GM18499 (cell line): ENCODE results near the gene CACUL1.
"Not testable (repeated sequence)": the region's sequence is repeated elsewhere in the genome, so short reads cannot be mapped to it uniquely, and the experiment has no call there.

Experiments used
- ATAC-seq: cut with Tn5 transposase; IDR thresholded peaks from one replicate; pipeline ENCODE4 v1.9.1; 2021; ENCODE audit warnings: moderate number of reproducible peaks; ENCODE audit not compliant: insufficient read depth, unreplicated experiment

Gene CACUL1

GRCh38 chr10:118769898-118770600, 15.3 kb upstream of the CACUL1 start:
- ATAC-seq, result no peak

- no peak for ATAC-seq
These were observed 13.5 kb upstream of the CACUL1 start for GRCh38 chr10:118768041-118768919.

DNA sequence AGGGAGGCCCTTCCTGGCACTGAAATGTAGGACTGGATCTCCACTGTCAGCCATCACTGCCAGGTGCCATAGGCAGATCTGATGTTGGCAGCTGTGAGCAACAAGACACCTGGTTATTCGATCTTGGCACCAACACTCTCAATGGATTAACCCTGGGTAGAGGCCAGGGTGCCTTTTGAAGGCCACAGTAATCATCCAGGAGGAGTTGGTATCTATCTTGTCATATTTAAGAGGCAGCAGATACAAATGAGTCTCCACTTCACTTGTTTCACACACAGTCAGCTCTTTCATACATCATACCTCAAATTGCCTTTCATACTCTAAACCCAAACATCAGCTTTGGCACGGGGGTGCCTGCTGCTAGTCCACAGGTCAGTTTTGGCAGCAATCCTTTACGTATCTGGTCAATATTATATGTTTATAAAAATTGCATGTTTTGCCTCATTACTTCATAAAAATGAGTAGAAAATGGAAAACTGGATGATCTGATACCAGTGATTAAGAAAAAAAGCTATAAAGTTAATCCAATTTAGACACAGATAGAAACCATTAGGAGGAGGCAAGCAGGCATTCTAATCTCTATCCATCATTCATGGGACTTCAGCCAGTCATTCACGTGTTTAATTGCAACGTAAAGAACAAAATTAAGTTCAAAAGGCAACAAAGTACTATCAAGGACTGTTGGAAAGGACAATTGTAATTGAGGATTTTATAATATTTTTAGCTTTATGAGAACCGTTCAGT, 12.7 kb upstream of the CACUL1 start:
- ATAC-seq, result no peak

GRCh38 chr10:118764195-118764594, 9.4 kb upstream of the CACUL1 start:
- ATAC-seq, result no peak

DNA sequence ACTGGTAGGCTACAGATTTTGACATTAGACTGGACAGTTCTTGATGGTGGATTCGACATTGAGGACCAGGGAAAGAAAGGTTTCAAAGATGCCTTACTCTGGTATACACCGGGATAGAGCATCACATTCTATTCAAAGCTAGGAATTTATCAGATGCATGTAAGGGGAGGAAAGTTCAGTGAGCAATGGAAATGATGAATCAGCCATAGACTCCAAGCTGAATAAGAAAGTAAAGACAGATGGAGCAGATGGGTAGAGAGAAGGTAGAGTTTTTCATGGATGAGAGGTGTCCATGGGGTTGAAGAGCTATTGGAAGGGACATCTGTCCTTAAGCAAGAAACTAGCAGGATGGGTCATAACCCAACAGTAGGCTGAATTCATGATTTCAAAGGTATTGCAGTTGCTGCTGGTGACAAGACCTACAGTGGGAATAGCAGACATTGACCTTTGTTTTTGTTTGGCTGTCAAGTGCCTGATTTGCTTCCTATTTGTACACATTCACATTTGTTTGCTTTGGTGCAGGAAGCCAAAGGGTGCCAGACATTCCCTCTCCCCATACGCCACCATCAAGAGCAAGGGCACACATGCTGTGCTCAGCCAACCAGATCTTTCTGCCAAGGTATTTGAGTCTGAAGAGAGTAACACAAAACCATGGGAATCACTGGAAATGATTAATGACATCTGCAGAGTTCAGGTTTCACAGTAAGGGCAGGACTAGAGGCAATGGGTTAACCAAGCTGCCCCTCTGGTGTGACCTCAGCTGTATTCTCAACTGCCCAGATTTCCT, 8.6 kb upstream of the CACUL1 start:
- no peak for ATAC-seq

GRCh38 chr10:118760265-118760664, 5.5 kb upstream of the CACUL1 start:
- ATAC-seq, result no peak

DNA sequence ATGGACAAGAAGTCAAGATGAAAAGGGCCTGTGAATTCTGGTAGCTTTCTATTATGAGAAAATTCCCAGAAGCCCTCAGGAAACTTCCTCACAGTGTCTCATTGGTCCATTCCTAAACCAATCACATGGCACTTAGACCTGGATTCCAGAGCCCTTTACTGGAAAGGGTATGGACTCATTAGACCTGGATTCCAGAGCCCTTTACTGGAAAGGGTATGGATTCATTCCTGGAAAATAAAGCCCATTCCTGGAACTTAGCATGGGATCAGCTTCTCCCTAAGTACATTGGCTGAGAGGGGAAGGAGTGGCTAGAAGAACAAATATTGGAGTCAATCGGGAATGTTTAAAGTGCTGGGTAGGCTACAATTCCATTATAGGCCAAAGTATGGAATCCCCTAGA, 3.7 kb upstream of the CACUL1 start:
- no peak for ATAC-seq

DNA sequence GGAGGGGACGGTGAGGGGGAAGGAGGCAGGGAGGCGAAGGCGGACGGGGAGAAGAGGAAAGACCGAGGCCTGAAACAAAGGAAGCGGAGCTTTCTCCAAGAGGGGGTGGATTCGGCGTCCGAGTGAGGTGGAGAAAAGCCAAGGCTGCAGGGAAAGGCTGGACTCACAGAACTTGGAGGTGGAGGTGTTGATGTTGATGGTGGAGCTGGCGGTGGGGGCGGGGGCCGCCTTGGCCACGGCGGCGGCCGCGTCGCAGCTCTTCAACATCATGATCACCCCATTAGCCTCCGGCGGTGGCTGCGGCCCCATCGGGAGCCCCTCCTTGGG, 578 bp downstream of the CACUL1 start:
- no peak for ATAC-seq

DNA sequence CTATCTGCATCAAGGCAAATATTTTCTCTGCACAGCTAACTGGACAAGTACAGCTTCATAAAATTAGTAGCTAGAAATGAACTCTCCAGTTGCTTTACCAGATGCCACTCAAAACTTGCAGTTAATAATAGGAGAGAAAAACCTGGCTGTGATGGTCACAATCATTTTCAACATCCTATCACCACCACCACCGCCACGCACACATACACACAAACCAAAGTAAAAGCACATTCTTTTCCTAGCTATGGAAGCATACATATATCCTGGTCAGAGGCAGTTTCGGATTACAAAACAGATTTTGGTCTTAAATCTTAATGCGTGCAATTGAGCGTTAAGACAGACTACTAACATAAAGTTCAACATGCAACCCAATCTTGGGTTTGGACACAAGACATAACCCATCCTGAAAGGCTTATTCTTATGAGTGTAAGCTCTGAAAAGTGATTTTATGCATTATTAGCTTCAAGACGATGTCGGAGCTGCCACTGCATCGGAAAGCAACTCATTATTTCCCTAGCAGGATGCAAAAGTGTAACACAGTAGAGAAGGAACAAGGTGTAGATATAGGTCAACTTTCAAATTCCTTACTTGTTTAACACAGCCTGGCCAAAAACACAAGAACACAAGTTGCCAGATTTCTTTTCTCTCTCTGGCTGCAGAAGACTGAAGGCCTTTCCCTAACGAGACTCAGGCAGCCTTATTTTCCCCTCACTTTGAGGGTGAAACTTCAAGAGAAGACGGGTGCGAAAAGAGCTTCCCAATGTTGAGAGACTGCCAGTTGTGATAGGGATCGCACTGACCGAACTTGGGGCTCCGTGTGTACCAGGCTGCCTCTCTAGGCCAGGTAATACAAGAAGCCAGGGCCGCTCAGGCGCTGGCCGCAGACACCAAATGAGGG, 1.2 kb downstream of the CACUL1 start:
- no peak for ATAC-seq

DNA sequence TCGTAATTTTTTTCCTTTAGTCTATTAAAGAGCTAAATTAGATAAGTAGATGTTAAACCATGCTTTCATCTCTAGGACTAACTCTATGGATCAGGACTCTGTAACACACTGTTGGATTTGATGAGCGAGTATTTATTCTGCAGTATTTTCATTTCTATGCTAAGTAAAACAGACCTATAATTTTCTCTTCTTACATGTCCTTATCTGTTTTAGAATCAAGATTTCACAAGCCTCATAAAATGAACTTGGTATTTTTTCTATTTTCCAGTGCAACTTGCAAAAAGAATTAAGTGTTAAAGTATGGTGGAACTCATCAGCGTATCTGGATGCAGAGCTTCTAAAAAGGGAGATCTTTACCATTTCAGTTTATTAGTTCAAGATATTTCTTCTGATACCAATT, 2.4 kb downstream of the CACUL1 start:
- no peak for ATAC-seq

DNA sequence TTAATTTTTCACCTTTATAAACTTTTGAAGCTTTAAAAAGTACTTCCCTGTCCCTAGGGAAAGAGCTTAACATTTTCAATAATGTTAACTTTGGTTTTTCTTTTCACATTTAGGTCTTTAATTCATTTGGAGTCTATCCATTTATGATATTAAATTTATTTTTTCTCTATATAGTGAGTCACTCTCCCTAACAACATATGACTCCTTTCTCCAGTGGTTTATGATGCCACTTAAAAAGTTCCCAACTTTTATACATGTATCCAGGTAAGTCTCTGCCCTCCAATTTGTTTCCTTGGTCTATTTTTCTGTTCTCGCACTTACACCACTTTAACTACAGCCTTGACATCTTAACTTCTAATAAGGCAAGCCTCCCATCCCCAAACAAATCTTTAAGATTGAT, 3.5 kb downstream of the CACUL1 start:
- ATAC-seq, result no peak

DNA sequence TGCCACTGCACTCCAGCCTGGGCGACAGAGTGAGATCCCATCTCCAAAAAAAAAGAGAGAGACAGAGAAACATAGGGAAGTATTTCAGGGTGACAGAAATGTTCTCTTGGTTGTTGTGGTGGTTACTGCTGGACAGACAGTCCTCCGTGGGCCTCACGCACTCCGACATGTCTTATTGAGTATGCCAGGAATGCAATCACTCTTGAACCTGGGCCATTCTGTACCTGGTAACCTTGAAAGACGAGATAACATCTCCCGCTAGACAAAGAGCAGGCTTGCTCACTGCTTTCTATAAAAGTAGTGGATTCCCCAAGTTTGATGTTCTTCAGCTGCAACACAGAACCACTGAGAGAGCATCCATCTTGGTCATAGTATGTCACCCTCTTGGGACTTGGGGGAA, 6.7 kb downstream of the CACUL1 start:
- no peak for ATAC-seq

- ATAC-seq, result no peak
These were observed 8.5 kb downstream of the CACUL1 start for GRCh38 chr10:118746246-118746645.

- no peak for ATAC-seq
These were observed 9.7 kb downstream of the CACUL1 start for GRCh38 chr10:118745056-118745455.

- ATAC-seq, result not testable (repeated sequence)
These were observed 10.3 kb downstream of the CACUL1 start for GRCh38 chr10:118744346-118744918.

GRCh38 chr10:118742782-118743181, 12.0 kb downstream of the CACUL1 start:
- ATAC-seq, result no peak

DNA sequence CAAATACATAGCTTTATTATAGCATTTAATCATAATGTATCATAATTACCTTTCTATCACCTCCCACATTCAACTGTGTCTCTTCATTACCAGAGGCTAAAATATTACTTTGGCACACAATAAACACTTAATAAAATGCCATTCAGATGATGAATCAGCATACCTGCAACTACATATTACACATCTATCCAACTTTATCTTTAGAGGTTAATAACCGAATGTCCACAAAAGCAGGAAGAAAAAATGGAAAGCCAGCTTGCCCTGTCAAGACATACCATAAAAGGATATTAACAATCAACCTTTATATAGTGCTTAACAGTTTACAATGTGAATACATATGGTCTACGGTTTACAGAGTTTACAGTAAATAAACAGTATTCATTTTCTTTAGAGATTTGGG, 12.7 kb downstream of the CACUL1 start:
- ATAC-seq, result no peak

DNA sequence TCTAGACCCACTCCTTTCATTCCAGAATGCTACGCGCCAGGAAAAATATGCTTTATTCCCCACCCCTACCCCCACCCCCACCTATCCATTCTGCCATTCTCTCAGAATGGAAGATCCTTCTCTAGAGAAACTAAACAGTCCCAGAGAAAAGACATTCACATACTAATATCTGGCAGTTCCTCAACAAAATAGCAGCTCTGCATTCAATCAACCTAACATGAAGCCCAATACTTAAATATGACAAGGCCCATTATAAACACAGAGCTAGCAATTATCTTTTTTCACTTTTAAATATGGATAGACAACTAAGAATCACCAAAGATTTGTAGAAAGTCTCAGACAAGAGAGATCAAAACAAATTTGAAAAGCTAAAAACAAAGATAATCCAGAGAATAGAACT, 16.4 kb downstream of the CACUL1 start:
- ATAC-seq, result no peak
